ENCODE measurements around the gene RNF141. TPM values are rescaled to one million over a fixed set of nuclear protein-coding genes. Genes with fewer than 3 reads are reported as not detected.

Gene RNF141
- total RNA-seq, 1 donor from 2014 or later = 36.9 TPM

GRCh38 chr11:10572533-10572932 lies 31.5 kb upstream of the RNF141 start:
- no peak for ATAC-seq (ENCODE audit: low read depth)
- ChIA-PET POLR2A (no interaction called here), CTCF (no interaction called here)
- Mint-ChIP-seq H3K4me3 (no peak overlapping the region), H3K27ac (no peak overlapping the region), H3K27me3 (no peaks in the 10 kb centered on the region), H3K9me3 (no peaks in the 10 kb centered on the region), H3K4me1 (peaks cover 56% of the 10 kb centered on the region), H3K36me3 (ENCODE audit: low read depth) (peaks cover 1% of the 10 kb centered on the region)
- no peak for TF ChIP-seq CTCF (IDR thresholded peaks at IDR 0.05)
- intact Hi-C loops (cut with micrococcal nuclease) = loop anchor here (2.0 kb wide), 1 partner anchor 14 kb away; no protein-coding TSS in a partner anchor
- no peak for DNase-seq

- peaks cover 1% of the 10 kb centered on the region for H3K36me3 Mint-ChIP-seq (ENCODE audit: low read depth)
- ChIA-PET POLR2A (no interaction called here), CTCF (interaction anchor here (2.1 kb wide), 1 partner anchor 27 kb away, joined by 7 read pairs; the partner anchor contains the start of gene RNF141)
- H3K27me3 Mint-ChIP-seq = no peaks in the 10 kb centered on the region
- H3K27ac Mint-ChIP-seq = no peak within 1 kb of the TSS
- intact Hi-C loops (cut with micrococcal nuclease) = no loop called here
- no peak within 1 kb of the TSS for H3K4me3 Mint-ChIP-seq
- peaks cover 59% of the 10 kb centered on the region for H3K4me1 Mint-ChIP-seq
- DNase-seq = no peak
- ATAC-seq (ENCODE audit: low read depth) = no peak
- H3K9me3 Mint-ChIP-seq = no peaks in the 10 kb centered on the region
- no peak for TF ChIP-seq CTCF (IDR thresholded peaks at IDR 0.05)
These were observed 27.5 kb upstream of the RNF141 start, which contains the start of gene LYVE1 for GRCh38 chr11:10568486-10568941. LYVE1 (minus strand) TSS chr11:10568665; CDS start chr11:10568532, 133 bp downstream.

GRCh38 chr11:10567446-10567845 lies 26.5 kb upstream of the RNF141 start:
- ATAC-seq (ENCODE audit: low read depth) (no peak), DNase-seq (no peak)
- CTCF ChIA-PET = interaction anchor here (2.1 kb wide), 2 partner anchors 26 to 86 kb away, joined by 6 to 7 read pairs; partner anchors contain the start of gene RNF141
- intact Hi-C loops (cut with micrococcal nuclease) = no loop called here
- Mint-ChIP-seq H3K27me3 (no peaks in the 10 kb centered on the region), H3K9me3 (no peaks in the 10 kb centered on the region), H3K4me3 (no peak overlapping the region), H3K36me3 (ENCODE audit: low read depth) (peaks cover 1% of the 10 kb centered on the region), H3K4me1 (peaks cover 56% of the 10 kb centered on the region), H3K27ac (no peak overlapping the region)
- TF ChIP-seq CTCF (IDR thresholded peaks at IDR 0.05) = no peak
- POLR2A ChIA-PET = no interaction called here

GRCh38 chr11:10566257-10566957 lies 25.4 kb upstream of the RNF141 start:
- Mint-ChIP-seq H3K36me3 (ENCODE audit: low read depth) (no peaks in the 10 kb centered on the region), H3K27ac (no peak overlapping the region)
- POLR2A ChIA-PET = interaction anchor here (0.5 to 0.6 kb wide), 2 partner anchors 145 to 752 kb away, joined by 3 to 4 read pairs; no protein-coding TSS in a partner anchor

More at GRCh38 chr11:10566257-10566957, 25.4 kb upstream of the RNF141 start:
- CTCF ChIA-PET = interaction anchor here (2.1 kb wide), 1 partner anchor 87 kb away, joined by 6 read pairs; no protein-coding TSS in a partner anchor
- H3K9me3 Mint-ChIP-seq = no peaks in the 10 kb centered on the region
- no peak for ATAC-seq (ENCODE audit: low read depth)
- H3K27me3 Mint-ChIP-seq = no peaks in the 10 kb centered on the region
- intact Hi-C loops (cut with micrococcal nuclease) = no loop called here
- DNase-seq = no peak
- H3K4me1 Mint-ChIP-seq = peaks cover 48% of the 10 kb centered on the region
- H3K4me3 Mint-ChIP-seq = no peak overlapping the region
- no peak for TF ChIP-seq CTCF (IDR thresholded peaks at IDR 0.05)
